KOPT-K1 (cell line): ENCODE results near the gene WNT5B.
"Not testable (repeated sequence)": the region's sequence is repeated elsewhere in the genome, so short reads cannot be mapped to it uniquely, and the experiment has no call there.

Experiments
- H3K27ac ChIP-seq: fragments of 200-600 bp; sonication (generic); 2 replicates; pipeline ENCODE4 v1.5.1; 2016; ENCODE audit warnings: antibody characterized with exemption, mild to moderate bottlenecking, low read depth, low read length; ENCODE audit not compliant: poor library complexity, severe bottlenecking
- H3K36me3 ChIP-seq: fragments of 200-600 bp; sonication (generic); 2 replicates; pipeline ENCODE4 v1.5.1; 2017; ENCODE audit warnings: antibody characterized with exemption, mild to moderate bottlenecking, low read length, moderate library complexity; ENCODE audit not compliant: insufficient read depth
- H3K9me3 ChIP-seq: fragments of 200-600 bp; sonication (generic); 2 replicates; pipeline ENCODE4 v1.5.1; 2017; ENCODE audit warnings: antibody characterized with exemption, low read length, mild to moderate bottlenecking; ENCODE audit not compliant: insufficient read depth, poor library complexity, severe bottlenecking

WNT5B gene

DNA sequence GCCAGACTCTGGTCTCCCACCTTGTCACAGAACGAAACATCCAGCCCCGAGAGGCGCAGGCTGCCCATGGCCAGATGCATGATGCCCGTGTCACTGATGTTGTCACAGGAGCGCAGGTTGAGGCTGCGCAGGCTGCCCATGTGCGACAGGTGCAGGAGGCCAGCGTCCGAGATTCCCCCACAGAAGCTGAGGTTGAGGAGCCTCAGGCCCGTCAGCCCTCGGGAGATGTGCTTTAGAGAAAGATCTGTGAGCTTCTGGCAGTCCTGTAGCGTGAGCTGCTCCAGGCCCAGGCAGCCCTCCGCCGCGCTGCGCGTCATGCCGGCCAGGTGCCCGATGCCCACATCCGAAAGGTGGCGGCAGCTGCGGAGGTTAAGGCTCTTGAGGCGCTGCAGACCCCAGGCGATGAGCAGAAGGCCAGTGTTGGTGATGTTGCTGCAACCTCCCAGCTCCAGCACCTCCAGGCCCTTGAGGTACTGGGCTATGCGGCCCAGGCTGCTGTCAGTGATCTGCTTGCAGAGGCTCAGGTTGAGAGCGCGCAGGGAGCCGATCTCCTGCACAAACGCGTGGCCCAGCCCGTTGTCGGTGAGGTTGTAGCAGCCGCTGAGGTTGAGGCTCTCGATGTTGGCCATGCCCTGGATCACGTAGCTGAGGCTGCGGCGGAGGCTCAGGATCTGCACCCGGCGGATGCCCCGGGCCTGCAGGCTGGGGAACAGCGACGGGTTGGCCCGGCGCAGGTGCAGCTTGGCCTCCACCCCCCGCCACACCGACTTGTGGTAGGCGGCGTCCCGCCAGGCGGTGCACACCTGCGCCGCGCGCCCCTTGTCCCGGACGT lies 35.6 kb upstream of the WNT5B start:
- H3K9me3 ChIP-seq: no peaks in the 10 kb centered on the region
- peaks cover 30% of the 10 kb centered on the region for H3K36me3 ChIP-seq
- H3K27ac ChIP-seq: peak overlapping the region; percentile 80

DNA sequence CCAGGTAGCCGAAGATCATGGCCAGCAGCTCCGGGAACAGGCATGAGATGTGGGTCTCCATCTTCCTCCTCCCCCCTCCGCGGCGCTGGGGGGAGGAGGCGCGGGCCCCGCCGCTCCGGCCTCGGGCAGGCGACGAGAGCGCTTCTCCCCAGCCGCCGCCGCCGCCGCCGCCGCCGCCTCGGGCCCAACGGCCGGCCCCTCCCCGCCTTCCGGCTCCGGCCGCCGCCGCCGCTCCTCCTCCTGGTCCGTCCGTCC lies 35.1 kb upstream of the WNT5B start:
- Histone ChIP-seq H3K36me3 (peaks cover 25% of the 10 kb centered on the region), H3K27ac (peak overlapping the region; percentile 80), H3K9me3 (no peaks in the 10 kb centered on the region)

DNA sequence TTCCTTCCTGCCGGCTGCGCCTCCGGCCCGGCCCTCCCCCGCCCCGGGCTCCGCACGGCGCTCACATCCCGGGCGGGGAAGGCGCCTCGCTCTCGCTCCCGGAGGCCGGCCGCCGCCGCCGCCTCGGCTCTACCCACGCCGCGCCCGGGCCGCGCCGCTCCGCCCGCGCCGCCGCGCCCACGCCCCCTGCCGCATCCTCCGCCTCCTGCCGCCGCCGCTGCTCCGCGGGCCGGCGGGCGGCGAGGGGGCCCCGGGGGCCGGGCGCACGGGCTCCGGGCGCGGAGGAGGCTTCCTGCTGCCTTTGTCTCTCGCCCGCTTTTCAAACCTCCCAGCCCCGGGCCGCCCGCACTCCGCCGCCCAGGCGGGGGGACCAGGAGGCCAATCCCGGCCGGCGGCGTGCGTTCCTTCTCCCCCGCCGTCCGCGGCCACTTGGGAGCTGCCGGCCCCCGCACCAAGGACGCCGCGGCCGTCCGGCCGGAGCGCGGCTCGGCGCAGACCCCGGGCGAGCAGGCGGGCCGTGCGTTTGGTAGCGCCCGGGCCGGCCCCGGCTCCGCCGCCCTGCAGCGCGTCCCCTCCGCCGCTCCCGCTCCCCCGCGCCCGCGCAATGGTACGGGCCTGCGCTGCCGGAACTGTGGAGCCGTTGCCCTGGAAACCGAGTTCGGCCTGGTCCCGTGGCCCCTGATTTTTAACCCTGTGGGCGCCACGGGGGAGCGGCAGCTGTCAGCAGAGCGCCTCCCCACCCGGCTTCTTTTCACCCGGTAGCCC lies 34.6 kb upstream of the WNT5B start, which contains the start of gene FBXL14:
Gene FBXL14 (minus strand): TSS at position 321 of the 765 bp plus-strand sequence. CDS start 515 bp downstream, outside the sequence.
- H3K9me3 ChIP-seq: no peaks in the 10 kb centered on the region
- H3K27ac ChIP-seq: peak within 1 kb of the TSS; percentile 80
- peaks cover 21% of the 10 kb centered on the region for H3K36me3 ChIP-seq

DNA sequence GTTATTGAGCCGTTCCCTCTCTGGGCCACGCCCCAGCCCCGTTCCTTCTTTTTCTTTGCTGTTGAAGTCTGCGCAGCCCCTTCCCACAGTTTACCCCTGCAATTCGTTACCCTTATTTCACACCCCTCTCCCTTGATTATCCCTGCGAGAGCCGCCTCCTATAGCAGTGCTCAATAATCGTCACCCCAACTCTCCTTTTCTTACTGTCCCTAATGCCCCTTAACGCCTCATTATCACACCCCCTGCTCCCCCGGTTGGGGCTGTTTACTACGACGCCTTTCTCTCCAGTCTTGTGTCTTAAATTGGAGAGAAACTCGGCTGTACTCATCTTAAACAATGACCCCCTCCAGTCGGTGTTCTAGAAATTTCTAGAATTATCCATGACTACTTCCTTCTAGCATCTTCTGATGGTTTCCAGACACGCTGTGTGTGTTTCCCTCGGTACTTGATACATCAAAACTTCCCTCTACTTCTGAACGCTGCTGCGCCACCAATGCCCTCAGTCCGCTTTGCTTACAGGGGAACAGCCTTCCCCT lies 33.9 kb upstream of the WNT5B start:
- peaks cover 15% of the 10 kb centered on the region for H3K36me3 ChIP-seq
- no peaks in the 10 kb centered on the region for H3K9me3 ChIP-seq
- peak overlapping the region; percentile 80 for H3K27ac ChIP-seq

DNA sequence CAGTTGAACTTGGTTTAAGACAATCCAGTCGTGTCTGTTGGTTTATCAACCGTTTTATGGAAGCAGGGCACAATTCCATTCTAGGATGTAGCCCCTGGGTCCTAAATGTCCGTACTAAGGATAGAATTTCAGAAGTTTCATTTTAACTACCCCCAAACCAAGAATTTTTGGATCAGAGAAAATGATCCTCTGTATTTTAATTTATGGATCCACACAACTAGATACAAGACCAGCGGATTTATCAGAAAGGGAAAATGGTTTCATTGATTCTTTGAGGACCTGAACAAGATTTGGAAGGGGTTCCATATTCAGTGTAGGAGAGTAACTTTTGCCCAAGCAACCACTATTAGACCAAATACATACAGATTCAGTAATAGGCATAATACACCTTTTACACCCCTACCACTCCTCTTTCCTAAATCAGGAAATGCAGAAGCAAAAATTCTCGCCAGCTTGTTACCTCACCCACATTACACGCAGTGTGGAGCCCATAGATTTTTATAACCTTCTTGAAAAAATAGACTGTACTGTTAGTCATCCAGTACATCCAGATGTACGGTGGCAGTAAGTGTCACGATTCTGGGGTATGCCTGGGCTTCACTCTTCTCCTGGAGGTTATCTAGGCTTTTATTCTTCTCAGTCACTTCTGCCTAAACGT lies 33.2 kb upstream of the WNT5B start:
- Histone ChIP-seq H3K36me3 (peaks cover 8% of the 10 kb centered on the region), H3K27ac (no peak overlapping the region), H3K9me3 (no peaks in the 10 kb centered on the region)

DNA sequence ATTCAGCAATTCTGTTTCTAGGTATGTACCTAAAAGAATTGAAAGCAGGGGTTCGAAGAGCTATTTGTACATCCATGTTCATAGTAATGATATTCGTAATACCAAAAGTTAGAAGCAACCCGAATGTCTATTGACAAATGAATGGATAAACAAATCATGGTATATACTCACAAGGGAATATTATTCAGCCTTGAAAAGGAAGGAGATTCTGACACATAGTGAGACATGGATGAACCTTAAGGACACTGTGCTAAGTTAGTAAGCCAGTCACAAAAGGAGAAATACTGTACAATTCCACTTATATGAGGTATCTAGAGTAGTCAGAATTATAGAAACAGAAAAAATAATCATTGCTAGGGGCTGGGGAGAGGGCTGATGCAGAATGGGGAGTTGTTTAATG lies 30.3 kb upstream of the WNT5B start:
- Histone ChIP-seq H3K27ac (no peak overlapping the region), H3K9me3 (no peaks in the 10 kb centered on the region), H3K36me3 (no peaks in the 10 kb centered on the region)

DNA sequence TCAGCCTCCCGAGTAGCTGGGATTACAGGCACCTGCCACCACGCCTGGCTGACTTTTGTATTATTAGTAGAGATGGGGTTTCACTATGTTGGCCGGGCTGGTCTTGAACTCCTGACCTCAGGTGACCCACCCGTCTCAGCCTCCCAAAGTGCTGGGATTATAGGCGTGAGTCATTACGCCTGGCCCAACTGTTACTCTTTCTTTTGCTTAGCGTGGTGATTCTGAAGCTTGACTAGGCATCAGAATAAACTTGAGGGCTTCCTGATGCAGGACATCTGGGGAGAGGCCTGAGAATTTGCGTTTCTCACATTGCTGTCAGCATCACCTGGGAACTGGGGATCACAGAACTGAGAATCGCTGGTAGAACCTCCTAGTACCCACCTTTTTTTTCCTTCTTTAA lies 26.3 kb upstream of the WNT5B start:
- H3K27ac ChIP-seq, H3K36me3 ChIP-seq, H3K9me3 ChIP-seq: not testable (repeated sequence)

DNA sequence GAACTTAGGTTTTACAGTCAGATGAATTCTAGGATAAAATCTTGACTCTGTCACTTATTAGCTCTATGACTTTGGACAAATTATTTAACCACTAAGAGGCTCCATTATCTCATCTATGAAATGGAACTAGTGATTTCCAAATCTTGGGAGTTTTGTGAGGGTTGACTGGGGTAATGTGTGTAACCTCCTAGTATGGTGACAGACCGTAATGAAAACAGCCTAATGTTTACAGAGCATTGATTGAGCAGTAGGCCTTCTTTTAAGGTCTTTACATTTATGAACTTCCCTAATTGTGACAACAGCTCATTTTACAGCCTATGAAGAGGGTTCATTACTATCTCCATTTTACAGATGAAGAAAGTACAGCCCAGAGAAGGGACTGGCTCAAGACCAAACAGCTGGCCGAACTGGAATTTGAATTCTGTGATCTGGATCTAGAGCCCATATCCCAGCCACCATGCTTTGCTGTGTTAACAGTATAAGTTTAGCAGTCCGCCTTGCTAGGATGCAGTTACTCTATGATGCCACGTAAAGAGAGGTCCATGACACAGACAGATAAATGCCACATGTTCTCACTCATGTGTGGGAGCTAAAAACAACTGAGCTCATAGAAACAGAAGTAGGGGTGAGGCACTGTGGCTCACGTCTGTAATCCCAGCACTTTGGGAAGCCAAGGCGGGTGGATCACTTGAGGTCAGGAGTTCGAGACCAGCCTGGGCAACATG lies 25.6 kb upstream of the WNT5B start:
- Histone ChIP-seq H3K9me3 (no peaks in the 10 kb centered on the region), H3K36me3 (no peaks in the 10 kb centered on the region), H3K27ac (no peak overlapping the region)

DNA sequence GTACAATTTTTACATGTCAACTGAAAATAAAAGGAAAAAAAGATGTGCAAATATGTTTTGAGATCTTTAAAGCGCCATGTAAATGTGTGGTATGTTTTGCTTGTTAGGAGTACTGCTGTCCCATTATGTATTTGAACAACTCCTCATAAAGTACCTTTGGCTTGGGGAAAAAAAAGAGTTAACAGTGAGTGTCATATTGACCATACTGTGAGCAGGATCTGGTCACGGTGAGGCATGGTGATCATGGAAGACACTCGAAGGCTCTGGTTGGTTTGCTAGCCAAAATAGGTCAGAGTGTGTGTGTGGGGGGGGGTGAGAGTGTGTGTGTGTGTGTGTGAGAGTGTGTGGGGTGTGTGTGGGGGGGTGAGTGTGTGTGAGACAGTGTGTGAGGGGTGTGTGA lies 24.6 kb upstream of the WNT5B start:
- H3K9me3 ChIP-seq: no peaks in the 10 kb centered on the region
- H3K27ac ChIP-seq: no peak overlapping the region
- H3K36me3 ChIP-seq: no peaks in the 10 kb centered on the region

DNA sequence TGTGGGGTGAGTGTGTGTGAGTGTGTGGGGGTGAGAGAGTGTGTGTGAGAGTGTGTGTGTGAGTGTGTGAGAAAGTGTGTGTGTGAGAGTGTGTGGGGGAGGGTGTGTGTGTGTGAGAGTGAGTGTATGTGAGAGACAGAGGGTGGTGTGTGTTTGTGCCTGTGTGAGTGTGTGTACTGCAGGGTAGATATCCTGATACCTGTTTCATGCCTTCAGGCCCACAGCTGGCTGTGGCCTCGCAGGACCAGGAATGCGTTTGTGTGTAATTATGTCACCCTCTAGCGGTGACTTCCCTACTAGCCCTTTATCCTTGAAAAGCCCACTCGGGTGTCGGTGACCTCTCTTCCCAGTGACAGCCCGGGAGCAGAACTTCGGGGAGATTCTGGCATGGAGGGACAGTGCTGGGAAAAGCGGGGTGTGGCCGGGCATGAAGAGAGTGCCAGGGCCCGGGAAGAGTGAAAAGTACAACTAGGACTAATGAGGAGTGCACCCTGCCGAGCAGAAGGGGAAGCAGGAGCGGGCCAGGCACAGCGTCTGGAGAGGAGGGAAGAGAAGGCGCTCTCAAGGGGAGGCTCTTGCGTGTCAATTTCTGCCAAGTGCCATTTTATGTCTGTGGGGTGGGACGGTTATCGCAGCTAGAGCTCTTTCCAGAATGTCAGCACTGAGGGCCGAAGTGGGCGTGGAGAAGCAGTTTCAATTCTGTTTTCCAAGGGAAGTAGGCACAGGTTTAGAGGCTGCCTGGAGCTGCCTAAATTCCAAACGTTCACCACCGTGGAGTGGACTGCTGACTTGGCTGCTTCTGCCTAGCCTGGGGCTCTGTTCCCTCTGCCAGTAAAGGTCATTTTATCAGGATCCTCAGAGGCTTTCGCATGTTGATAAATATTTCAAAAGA lies 23.7 kb upstream of the WNT5B start:
- H3K9me3 ChIP-seq: no peaks in the 10 kb centered on the region
- H3K27ac ChIP-seq: no peak overlapping the region
- H3K36me3 ChIP-seq: no peaks in the 10 kb centered on the region

DNA sequence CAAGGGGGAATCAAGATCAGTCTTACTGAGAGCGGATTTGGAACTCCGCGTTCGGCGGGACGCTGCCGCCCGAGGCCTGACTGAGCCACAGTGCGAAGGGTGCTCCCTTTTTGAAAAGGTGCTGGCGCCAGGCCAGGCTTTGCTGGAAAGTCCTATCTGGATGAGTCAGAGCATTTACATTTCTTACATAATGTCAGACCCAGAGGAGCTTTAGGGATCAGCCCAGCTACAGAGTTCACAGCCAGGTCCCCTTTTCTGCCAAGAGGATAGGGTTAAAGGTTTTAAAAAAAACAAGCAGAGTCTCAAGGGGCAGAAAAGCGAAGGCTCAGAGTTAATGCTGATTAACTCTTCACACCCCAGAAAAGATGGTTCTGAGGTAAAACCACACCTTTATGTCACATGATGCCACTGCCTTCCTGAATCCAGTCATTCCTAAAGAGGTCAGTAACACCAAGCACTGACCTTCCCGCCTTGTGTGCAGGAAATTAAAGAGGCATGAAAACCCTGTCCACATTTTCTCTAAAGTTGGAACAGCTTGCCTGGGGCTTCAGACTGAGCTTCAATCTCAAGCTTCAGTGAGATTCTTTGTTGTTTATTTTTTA lies 22.9 kb upstream of the WNT5B start:
- H3K36me3 ChIP-seq: no peaks in the 10 kb centered on the region
- H3K9me3 ChIP-seq: no peaks in the 10 kb centered on the region
- no peak overlapping the region for H3K27ac ChIP-seq

DNA sequence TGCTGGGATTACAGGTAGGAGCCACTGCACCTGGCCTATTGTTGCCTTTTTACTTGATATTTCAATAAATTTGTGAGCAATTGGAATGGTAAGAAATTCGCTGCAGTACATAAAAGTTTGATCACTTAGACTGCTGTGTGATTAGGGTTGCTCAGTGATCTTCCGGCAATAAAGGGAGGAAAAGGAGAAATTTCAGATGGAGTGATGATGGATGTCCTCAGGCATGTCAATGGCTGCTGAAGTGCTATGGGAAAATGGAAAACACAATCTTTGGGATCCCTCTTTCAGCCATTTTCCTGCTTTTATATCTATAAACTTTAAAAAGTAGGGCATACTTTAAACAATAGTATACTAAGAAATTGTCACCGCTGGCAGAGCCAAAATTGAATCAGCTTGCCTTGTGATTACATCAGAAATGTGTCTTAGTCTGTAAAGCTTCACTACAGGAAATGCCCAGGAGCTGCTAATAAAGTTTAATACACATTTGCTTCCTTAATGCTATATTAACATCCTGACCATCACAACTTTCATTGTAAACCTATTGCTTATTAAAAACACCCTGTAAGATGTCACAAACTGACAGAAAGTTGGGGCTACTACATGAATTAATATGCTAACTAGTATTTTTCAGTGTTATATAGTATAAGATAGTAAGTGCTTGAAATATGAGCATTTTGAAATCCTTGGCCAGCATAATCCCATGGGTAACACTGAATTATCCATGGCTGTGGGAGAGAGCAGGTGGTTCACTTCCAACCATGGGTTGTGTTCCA lies 20.9 kb upstream of the WNT5B start:
- Histone ChIP-seq H3K36me3 (no peaks in the 10 kb centered on the region), H3K27ac (no peak overlapping the region), H3K9me3 (no peaks in the 10 kb centered on the region)

DNA sequence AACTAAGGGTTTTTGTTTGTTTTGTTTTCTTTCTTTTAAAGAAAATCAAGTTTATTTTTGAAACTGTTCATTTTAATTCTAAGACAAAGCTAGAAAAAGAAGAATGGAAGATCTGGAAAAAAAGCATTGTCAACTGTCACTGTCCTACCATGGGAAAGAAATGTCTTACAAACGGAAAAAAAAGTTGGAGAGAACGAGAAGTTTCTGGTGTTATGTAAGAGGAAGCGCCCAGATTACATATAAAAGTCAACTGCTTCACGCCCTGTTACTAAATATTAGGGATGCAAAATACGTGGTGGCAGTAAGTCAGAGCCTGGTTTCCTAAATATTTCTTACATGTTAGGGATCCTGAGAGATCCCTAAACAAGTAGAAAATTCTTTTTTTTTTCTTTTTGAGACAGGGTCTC lies 20.3 kb upstream of the WNT5B start:
- Histone ChIP-seq H3K36me3 (no peaks in the 10 kb centered on the region), H3K27ac (no peak overlapping the region)

More for the DNA sequence above, 20.3 kb upstream of the WNT5B start:
- no peaks in the 10 kb centered on the region for H3K9me3 ChIP-seq
